GM19239 (cell line): Measurements from ENCODE around the gene EPHA7.

Experiments
- DNase-seq: peaks from one replicate; pipeline ENCODE4 v3.0.0; 2011; ENCODE audit warnings: low spot score; ENCODE audit not compliant: insufficient read length
- FAIRE-seq: peaks from 2 replicates; lab custom pipeline; 2011; peaks lifted over from hg19 to GRCh38; lab: Jason Lieb, UNC

EPHA7 gene

DNA sequence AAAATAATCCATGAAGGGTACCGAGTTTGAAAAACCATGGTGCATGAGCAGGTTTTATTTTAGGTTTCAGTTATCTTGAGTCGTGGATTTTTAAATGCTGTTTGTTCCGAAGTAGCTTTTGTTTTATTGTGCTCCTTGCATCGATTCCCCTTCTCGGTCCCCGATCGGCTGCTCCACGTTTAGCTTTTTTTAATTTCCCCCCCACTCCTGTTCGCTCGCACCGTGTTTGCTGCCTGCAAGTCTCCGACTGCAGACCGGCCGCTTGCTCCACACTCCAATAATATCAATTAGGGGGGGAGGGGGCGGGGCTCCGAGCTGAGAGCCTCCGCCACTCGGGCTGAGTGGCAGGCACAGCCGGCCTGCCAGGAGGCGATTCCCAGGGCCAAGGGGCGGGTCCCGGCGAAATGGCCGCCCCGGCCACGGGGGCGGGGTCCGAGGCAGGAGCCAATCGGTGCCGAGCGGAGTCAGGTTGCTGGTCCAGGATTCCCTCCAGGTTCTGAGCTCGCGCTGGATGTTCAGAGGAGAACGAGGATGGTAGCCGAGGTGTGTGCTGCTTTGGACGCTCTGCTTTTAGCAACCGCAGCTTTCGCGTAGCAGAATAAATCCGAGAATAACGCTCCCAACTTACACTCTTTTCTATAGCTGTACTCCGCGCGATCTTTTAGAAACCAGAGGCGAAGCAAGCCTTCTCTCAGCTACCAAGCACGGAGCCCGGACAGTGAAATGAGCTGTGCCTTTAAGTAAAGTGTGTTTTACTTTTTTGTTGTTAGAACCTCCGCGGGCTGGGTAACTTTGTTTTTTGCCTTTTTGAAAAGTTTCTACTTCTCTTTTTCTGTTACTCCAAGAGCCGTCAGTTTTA lies at the start of gene EPHA7:
TSS of gene EPHA7 (minus strand) at position 256 of the 859 bp plus-strand sequence. CDS start at position 38, 218 bp downstream.
- DNase-seq = no peak

DNA sequence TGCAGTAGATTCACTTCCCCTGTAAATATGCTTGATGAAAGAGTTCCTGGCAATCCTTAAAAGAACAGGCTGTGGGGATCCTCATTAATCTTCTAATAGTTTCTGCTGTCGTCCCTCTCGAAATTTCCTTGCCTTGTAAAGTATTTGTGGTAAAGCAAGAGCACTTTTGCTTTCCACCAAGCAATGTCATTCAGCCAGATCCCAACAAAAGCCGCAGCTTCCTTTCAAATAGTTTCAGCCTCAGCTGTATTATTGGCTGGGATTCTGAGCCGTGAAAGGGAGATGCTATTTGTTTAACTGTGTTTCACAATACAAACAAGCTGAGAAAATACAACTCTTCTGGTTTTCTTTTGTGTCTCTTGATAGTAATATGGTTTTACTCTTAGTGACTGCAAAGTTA lies 48.9 kb upstream of the EPHA7 start:
- FAIRE-seq = no peak

More for the DNA sequence above, at the start of gene EPHA7:
- FAIRE-seq = peak; percentile 26

DNA sequence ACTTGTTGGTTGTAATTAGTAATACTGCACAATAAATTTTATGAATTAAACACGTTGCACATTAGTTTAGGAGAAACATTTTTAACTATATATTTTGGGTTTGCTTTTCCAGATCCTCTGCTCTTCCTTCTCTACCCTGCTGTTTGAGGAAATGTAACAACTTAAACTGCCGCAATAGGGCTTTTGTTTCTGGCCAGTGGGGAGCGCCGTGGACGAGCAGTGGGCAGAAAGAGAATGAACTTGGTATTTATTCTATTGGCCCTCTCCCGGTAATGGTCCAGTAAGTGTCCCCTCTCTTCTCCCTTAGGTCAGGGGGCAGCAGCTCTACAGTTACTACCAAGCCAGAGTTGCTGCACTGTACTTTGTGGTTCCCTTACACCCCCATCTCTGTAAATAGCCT lies 35.2 kb upstream of the EPHA7 start:
- FAIRE-seq (no peak), DNase-seq (no peak)

More for the DNA sequence above, 48.9 kb upstream of the EPHA7 start:
- DNase-seq = no peak

DNA sequence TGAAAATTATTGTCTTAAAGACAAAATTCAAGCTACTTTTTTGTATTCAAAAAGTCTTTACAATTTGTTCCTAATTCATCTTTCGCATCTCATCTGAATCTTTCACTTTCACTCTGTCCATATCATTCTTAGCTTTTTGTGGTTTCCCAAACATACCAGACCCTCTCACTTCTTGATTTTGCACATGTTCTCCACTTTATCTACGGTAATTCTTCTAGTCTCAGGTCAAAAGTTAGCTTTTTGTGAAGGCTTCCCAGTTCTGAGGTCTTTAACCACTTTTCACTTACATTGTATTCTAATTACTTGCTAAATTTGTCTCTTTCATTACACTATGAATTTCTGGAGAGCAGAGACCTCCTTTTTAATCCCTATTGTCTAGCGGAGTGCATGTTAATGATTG lies 34.6 kb upstream of the EPHA7 start:
- DNase-seq (no peak), FAIRE-seq (no peak)

DNA sequence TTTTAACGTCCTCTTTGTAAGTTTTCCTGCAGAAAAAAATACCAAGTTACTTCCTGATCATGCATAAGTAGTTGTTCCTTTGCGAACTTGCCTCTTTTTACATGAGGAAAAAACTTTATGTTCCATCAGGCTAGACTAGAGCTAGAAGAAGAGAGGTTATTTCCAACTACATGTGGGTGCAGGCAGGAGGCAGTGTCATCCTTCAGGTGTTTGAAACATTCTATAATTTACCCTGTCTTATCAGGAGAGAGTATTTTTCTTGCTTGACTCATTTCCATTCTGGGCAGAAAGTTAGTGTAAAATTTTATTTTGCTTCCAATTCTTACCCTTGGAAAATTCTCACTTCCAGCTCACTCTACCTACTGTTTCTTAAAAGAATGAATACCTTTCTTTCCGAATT lies 28.5 kb upstream of the EPHA7 start:
- DNase-seq = no peak
- no peak for FAIRE-seq

DNA sequence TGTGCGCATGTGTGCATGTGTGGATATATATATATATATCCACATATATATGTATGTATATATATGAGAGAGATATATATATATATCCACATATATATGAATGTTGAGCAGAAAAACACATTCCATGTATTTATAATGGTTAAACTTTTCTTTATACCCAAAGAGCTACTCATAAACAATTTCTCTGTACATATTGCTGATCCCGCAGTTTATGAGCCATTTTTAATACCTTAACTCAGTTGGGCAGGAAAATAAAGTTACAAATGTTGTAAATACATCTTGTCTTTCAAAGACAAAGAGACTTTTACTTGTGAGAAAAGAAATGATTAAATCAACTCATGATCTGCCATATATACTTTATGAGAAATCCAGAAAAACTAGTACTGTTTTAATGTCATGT lies 18.1 kb upstream of the EPHA7 start:
- FAIRE-seq = no peak
- no peak for DNase-seq

DNA sequence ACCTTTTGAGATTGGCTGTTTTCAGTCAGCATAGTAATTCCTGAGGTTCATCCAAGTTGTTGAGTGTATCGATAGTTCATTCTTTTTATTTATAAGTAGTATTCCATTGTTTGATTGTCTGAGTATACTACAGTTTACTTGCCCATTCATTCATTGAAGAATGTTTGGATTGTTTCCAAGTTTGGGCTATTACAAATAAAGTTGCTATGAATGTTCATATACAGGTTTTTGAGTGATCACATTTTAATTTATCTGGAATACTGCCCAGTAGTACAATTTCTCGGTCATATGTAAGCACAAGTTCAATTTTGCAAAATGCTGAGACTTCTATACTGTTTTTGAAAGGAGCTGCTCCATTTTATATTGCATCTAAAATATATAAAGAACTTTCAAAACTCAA lies 14.2 kb upstream of the EPHA7 start:
- no peak for DNase-seq
- FAIRE-seq = no peak

DNA sequence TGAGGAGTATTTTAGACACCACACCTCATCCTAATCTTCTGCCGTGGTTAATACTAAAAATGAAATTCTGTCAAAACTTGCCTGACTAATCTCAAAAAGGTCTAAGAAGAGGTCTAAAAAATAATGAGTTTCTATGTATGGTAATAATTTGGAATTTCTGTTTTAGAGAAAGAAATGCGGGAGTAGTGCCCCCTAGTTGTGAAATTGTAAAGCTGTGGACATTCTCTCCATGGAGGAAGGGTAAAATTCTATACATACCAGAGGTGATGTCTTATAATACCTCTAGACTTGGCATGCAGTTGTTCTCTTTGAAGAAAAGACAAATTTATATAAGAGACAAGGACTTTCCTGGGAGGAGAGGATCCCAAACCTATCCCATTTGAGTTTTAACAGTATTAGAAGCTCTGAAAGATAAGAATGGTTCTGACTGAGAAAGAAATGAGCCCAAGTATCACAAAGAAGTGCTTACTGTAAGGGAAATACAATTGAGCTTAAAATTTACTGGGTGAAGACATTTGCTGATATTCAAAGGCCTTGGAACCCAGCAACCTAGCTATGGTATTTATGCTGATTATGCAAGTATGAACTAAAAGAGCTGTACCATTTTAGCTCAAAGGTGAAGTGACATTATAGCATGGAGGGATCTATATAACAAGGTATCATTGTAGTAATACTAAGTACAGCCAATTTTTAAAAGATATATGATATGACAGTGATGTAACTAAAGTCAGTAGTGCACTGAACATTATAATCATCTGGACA lies 5.1 kb upstream of the EPHA7 start:
- FAIRE-seq (no peak), DNase-seq (no peak)

DNA sequence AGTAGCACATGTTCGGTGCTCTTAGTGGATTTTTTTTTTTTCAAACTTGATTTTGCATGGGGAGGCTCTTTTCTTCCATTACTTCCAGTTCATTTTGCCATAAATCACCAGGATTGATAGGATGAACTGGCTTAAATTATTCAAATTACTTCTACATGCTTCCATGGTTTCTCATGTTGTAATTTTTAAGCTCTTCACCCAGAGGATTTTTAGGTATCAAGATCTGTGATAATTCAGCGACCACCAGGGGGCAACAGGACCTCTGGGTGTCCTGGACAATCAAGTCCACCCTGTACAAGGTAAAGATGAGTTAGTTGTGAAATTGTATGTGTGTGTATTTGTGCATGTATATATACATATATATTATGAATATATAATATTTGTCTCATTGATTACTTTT lies 4.2 kb upstream of the EPHA7 start:
- DNase-seq (no peak), FAIRE-seq (peak; percentile 26)

DNA sequence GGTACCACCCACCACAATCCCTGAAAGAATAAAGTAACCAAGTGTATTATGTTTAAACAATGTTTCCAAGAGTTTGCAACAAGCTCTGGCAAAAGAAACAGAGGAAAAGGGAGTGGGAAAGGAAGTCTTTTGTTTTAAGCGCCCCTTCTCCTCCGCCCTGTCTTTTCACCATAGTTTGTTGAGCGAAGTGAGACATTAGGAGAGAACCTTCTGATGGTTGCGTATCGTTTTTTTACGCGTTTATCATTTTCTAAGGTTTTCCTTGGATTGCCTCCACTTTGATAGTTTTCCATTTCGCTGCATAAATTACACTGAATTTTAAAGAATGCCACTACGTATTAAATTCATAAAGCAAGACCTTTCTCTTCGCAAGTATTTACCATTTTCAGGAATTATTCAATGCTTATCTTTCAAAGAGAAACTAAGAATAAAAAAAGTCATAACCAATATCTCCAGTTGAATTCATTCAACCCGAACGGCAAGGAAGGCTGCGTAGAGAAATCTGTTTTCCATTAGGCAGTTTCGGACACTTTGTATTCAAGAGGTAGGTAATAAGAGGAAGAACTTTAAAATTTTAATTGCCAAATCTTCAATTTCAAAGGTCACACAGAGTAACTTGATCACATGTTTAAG lies 920 bp upstream of the EPHA7 start:
- DNase-seq (no peak), FAIRE-seq (no peak)

DNA sequence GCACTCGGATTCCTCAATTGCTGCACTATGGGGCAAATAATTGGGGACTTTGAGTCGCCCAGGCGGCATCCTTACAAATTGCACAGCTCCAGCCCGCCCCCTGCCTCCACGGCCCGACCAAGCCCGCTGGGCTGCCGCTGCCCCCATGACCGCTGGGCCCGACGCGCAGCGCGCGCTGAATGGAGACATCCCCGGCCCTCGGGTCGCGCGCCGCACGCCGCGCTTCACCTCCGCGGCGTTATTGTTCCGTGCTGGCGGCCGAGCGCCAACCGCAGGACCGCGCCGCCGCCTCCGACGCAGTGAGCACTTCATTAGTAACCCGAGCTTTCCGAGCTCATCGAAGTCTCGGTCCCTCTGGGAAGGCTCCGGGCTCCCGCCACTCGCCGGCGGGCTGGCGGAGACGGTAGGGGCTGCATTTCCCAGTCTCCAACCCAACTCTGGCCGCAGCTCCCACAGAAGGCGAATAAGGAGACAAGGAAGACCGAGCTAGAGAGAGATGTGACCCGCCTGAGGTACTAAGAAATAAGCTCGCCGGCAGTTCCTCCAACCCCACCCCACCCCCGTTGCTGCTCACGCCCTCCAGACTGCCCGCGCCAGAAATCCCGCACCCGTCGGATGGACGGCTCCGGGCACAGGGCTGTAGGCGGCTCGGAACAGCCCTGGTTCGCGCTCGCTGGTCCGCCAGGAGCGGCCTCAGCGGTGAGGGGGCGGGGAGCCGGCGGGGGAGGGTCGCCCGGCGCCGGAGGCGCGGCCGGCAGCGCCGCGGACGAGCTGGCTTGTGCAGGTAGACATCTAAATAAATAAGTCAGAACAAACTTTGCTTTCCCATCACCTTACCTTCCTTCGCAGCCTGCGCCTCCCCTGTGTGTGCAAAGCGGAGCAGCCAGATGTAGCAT lies 703 bp downstream of the EPHA7 start:
- DNase-seq (no peak), FAIRE-seq (no peak)

DNA sequence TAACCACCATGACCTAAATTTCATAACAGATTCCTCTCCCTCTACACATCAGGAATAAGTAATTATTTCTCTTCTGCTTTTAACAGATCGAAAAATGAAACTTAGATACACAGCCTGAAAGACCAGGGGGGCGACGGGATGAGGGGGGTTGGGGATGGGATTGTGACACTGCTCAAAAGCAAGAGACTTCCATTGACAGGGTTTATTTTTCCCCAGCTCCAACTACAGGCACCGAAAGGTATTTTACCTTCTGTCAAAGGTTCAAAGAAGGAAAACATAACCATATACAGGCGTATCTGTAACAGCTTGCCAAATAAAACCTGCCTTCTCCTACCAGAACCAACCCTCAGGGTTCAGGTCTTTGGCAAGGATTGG lies 1.3 kb downstream of the EPHA7 start:
- FAIRE-seq (no peak), DNase-seq (no peak)

DNA sequence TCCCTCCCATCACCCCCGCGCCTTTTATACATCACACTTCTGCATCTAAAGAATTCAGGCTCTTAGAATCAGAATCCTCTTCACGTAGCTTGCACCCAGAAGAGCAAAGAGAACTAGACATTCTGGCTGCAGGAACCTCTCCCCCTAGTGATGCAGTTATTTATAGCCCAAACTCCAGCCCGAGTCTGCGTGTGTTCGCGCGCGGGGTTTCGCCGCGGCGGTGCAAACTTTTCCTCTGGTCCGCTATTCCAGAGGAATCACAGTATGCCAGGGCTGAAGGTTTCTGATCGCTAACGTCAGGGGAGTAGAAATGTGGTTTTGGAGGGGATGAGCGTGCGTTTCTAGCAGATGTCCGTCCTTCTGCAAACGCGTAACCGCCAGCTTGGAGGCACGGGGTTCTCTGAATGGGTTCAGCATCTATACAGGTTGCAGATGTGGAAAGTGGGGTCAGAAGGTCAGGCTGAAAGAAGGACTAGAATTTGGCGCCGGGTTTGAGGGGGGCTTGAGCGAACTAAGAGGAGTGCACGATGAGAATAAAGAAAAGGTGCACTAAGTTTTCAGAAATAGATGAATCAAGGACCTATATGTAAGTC lies 1.8 kb downstream of the EPHA7 start:
- DNase-seq = no peak
- FAIRE-seq = no peak

DNA sequence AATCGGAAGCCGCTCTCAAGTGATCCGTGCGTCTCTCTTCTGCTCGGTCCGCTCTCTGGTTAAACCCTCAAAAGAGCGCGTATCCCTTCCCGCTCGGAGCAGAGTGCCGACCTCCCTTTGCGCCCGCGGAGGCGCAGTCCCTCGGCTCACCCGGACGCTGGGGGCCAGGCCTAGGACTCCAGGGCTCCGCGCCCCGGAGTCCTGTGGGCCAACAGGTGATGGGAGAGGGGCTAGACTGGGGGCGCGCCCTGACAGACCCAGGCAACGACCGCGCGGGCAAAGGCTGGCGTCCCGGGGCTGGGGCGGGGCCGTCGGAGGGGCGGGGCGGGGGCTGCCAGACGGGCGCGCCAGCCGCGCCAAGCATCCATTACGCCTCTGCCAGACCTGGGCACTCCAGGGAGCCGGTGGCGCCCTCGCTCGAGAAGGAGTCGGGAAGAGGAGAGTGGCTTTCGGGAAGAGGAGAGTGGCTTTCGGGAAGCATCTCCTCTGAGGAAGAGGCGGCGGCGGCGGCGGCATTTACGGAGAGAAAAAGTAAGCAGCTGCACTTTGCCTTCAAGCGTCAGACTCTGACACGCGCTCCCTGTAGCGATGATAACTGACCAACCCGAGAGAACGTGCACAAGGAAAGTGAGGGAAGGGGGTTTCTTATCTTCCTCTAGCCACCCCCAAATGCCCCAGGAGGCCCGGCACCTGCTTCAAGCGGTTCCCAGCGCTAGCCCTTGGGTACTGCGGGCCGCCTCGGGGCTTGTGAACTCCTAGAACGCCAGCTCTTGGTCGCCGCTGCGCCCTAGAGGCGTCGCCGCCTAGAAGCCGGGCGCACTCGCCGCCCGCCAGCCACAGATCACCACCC lies 2.6 kb downstream of the EPHA7 start:
- no peak for FAIRE-seq

DNA sequence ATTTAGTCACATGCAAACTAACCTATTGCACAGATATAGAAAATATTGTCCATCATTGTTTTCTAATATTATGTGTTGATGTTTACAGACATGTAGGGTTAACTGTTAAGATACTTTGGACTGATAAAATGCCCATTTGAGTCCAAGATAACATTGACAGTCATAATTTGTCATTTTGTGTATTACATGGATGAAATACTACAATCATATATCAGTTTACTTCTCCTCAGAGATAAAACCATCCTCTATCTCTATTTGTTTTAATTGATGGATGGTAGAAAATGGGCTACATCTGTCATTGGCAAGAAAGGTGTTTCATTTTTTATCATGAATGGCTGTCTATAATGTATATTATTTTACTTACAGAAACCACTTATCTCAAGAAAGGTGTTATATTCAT lies 6.2 kb downstream of the EPHA7 start:
- FAIRE-seq (no peak), DNase-seq (no peak)

More for the DNA sequence above, 2.6 kb downstream of the EPHA7 start:
- DNase-seq = no peak

DNA sequence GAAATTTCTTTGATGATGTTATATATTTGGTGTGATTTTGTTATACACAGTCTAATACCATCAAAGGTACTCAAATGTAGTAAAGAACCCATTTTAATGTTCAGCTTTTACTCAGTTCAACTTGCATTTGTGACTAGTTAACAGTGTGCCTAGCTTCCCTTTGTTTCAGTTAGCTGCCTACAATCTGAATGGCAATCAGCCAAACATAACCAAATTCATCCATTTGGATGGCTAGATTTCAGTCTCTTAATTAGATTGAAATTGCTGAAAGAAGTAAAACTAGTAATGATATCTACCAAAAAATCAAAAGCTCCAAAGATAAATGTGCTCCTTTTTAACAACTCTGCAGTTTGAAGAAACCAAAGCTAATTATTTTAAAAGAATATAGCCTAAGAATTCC lies 6.9 kb downstream of the EPHA7 start:
- DNase-seq (no peak), FAIRE-seq (no peak)

DNA sequence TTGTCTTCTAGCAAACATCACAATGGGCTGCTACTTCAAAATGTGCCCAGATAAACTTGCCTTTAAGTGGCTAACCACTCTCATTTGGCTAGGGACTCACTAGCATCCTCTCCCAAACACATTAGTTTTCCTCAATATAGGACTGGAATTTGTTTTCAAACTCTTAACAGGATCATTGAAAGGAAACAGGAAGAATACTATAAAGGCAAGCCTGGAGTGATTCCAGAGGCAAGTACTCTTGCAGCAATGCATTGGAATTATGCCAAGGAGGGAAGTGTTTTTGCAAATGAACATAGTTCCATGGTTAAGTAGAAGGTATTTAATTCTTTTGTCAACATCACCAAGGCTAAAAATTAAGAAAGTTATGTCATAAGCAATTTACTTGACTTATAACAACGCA lies 12.2 kb downstream of the EPHA7 start:
- FAIRE-seq = no peak
- DNase-seq = no peak

DNA sequence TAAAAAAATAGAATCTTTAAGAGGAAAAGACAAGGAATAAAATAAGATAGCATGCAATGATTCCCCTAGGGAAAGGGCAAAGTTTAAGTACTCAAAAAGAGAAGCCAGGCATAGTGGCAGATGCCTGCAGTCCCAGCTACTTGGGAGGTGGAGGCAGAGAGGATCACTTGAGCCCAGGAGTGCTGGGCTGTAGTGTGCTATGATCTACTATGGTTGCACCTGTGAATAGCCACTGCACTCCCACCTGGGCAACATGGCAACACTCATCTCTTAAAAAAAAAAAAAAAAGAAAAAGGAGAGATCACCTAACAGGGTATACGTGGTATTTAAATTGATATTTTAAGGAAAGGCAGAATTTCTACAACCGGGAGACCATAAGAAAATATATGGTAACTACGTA lies 16.0 kb downstream of the EPHA7 start:
- FAIRE-seq = no peak
- DNase-seq = no peak

DNA sequence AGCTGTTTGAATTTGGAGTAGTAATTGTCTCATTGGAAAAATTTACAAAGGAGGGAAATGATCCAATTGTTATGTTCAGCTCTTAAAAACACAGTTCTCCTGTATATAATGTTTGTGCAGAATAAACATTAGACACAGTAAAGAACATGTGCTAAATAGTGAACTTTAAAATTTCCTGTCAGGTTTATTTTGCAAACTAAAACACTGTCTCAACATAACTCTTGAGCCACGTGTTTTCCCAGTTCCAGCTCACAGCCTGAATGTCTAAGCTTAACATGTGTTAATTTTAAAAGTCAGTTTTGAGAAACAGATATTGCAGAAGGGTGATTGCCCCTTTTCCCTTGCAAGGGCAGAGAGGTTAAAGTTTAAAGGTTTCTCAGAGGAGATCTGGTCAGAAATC lies 20.6 kb downstream of the EPHA7 start:
- DNase-seq = no peak
- FAIRE-seq = no peak
